HepG2 (cell line): Measurements from ENCODE around the gene LATS2. TPM values are rescaled to one million over a fixed set of nuclear protein-coding genes. Genes with fewer than 3 reads are reported as not detected.

Experiments
- CREB3 ChIP-seq: sonication (generic); formaldehyde crosslinking; IDR thresholded peaks from 2 replicates; pipeline ENCODE4 v1.5.0; 2020; ENCODE audit warnings: missing genetic modification reagents
- DRAP1 ChIP-seq: IDR thresholded peaks from 2 replicates; pipeline ENCODE4 v1.6.1; 2016; ENCODE audit warnings: missing genetic modification reagents, missing compliant biosample characterization
- NFAT5 ChIP-seq: sonication (generic); formaldehyde crosslinking; IDR thresholded peaks from 2 replicates; pipeline ENCODE4 v1.4.0; 2020; ENCODE audit warnings: missing genetic modification reagents
- NFIC ChIP-seq: IDR thresholded peaks from 2 replicates; pipeline ENCODE4 v1.6.1; 2012; ENCODE audit warnings: mild to moderate bottlenecking, low read length, inconsistent platforms
- PAF1 ChIP-seq: IDR thresholded peaks from 2 replicates; pipeline ENCODE4 v1.6.1; 2016; ENCODE audit warnings: missing genetic modification reagents, missing compliant biosample characterization
- PAXIP1 ChIP-seq: sonication (generic); formaldehyde crosslinking; conservative IDR thresholded peaks from 2 replicates; pipeline ENCODE4 v1.4.0; 2020; ENCODE audit warnings: mild to moderate bottlenecking, missing genetic modification reagents, moderate library complexity
- PHF21A ChIP-seq: sonication (generic); formaldehyde crosslinking; IDR thresholded peaks from 2 replicates; pipeline ENCODE4 v1.5.0; 2020; ENCODE audit warnings: mild to moderate bottlenecking, missing genetic modification reagents
- REXO4 ChIP-seq: sonication (generic); formaldehyde crosslinking; IDR thresholded peaks from 2 replicates; pipeline ENCODE4 v1.8.0; 2022; ENCODE audit warnings: missing genetic modification reagents, mild to moderate bottlenecking, borderline replicate concordance
- TRIM22 ChIP-seq: fragments of 450-650 bp; IDR thresholded peaks from 2 replicates; pipeline ENCODE4 v1.6.1; 2017
- ZNF550 ChIP-seq: sonication (generic); formaldehyde crosslinking; IDR thresholded peaks from 2 replicates; pipeline ENCODE4 v1.4.0; 2020; ENCODE audit warnings: mild to moderate bottlenecking, missing genetic modification reagents, borderline replicate concordance
- ZNF574 ChIP-seq: sonication (generic); formaldehyde crosslinking; IDR thresholded peaks from 2 replicates; pipeline ENCODE4 v1.4.0; 2020; ENCODE audit warnings: missing genetic modification reagents
- ZNF616 ChIP-seq: sonication (generic); formaldehyde crosslinking; IDR thresholded peaks from 2 replicates; pipeline ENCODE4 v1.5.0; 2020; ENCODE audit warnings: low read depth, mild to moderate bottlenecking, missing genetic modification reagents
- ZNF746 ChIP-seq: sonication (generic); formaldehyde crosslinking; IDR thresholded peaks from 2 replicates; pipeline ENCODE4 v1.8.0; 2022; ENCODE audit warnings: mild to moderate bottlenecking, missing genetic modification reagents
- ZNF850 ChIP-seq: sonication (generic); formaldehyde crosslinking; conservative IDR thresholded peaks from 2 replicates; pipeline ENCODE4 v1.9.0; 2021; ENCODE audit warnings: mild to moderate bottlenecking, missing genetic modification reagents
- polyA plus RNA-seq, 8 experiments: library from polyadenylated mRNA; depleted of rRNA in 3 of 8; stranded (reverse) in 7 of 8; unstranded in 1 of 8; fragments of >200 nt; fragmentation: Illumina TruSeq in 4 of 8; extraction: Trizol in 4 of 8; gene quantifications; 2 replicates each; pipeline versions ENCODE4 v1.2.1 to v1.2.3, GENCODE V29; 2011 to 2016; ENCODE audit warnings: low read depth in 4 of 8, missing spikeins in 1 of 8, mixed read lengths in 1 of 8; ENCODE audit not compliant: insufficient read depth in 1 of 8
- total RNA-seq, 5 experiments: library from RNA; depleted of rRNA; stranded (reverse); fragments of >200 nt; fragmentation: Illumina TruSeq; extraction: Trizol; gene quantifications; 2 replicates each; pipeline ENCODE4 v1.2.3, GENCODE V29; 2016; ENCODE audit warnings: low read depth in 1 of 5

LATS2 gene
- total and polyA plus RNA-seq, 2 of the 13 experiments (the other 11 are each of a cell fraction or from before 2014, with no cell fraction given), result 7.3 to 8.5 TPM

- TF ChIP-seq DRAP1, result no peak
- TF ChIP-seq ZNF850 (CRISPR knock-in tag), result no peak
- no peak for TF ChIP-seq PAF1 (CRISPR knock-in tag)
- peak; percentile 94 for TF ChIP-seq PAXIP1
- TF ChIP-seq ZNF574, result peak; percentile 36; the same call in 1 of the 2 replicates
- TF ChIP-seq NFAT5 (CRISPR knock-in tag), result no peak
- no peak for TF ChIP-seq TRIM22
- TF ChIP-seq PHF21A (CRISPR knock-in tag), result peak; percentile 86
- TF ChIP-seq ZNF550 (CRISPR knock-in tag), result no peak
- TF ChIP-seq ZNF746 (CRISPR knock-in tag), result peak; percentile 41; the same call in 1 of the 2 replicates
- TF ChIP-seq ZNF616, result no peak
- peak; percentile 66; the same call in 1 of the 2 replicates for TF ChIP-seq NFIC
- no peak for TF ChIP-seq CREB3 (CRISPR knock-in tag)
- TF ChIP-seq REXO4 (CRISPR knock-in tag), result no peak
These were observed 108.0 kb downstream of the LATS2 start (continued) for GRCh38 chr13:20953245-20953931.
